ENCODE measurements around the gene THYN1. TPM values are rescaled to one million over a fixed set of nuclear protein-coding genes. Genes with fewer than 3 reads are reported as not detected.
"Not testable (repeated sequence)": the region's sequence is repeated elsewhere in the genome, so short reads cannot be mapped to it uniquely, and the experiment has no call there.

The THYN1 gene
- total RNA-seq, 1 experiment from 2014 or later = 97.0 TPM

DNA sequence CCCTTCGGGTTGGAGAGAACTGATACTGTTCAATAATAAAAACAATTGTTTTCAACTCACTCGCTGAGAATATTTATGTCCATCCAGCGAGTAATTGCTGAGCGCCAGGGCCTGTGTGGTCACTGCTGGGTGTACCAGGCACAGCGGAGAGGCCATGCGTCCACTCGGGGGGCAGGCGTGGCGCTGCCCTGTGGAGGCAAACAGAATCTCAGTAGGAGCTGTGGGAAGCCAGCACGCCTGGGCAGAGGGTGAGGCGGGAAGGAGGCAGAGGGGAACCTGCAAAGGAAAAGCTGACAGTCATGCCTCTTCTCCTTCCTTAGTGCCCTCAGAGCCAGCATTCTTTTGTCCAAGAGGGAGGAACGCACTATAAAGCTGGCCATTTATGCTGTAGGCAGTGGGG lies 34.4 kb upstream of the THYN1 start:
- H3K56ac ChIP-seq (ENCODE audit: insufficient read length, low read depth, low read length) = no peak overlapping the region
- no peak overlapping the region for H3K23ac ChIP-seq (ENCODE audit: insufficient read length, low read depth, low read length)
- H3K27me3 Mint-ChIP-seq (ENCODE audit: low read depth) = no peaks in the 10 kb centered on the region
- TF ChIP-seq CTCF (conservative IDR thresholded peaks at IDR 0.05) = no peak
- WGBS (ENCODE audit: extremely low coverage, insufficient read length, low lambda C conversion rate) = no CpG with 5 or more reads among the region's 12 CpGs
- no peaks in the 10 kb centered on the region for H3K9me3 ChIP-seq (ENCODE audit: control insufficient read depth, low read depth, low read length)
- no peaks in the 10 kb centered on the region for H3K79me1 ChIP-seq (ENCODE audit: insufficient read depth, low read depth, low read length, poor library complexity, severe bottlenecking)
- no peak overlapping the region for H2BK15ac ChIP-seq (ENCODE audit: low read depth, low read length)
- H2BK12ac ChIP-seq (ENCODE audit: insufficient read length, low read depth, low read length) = no peak overlapping the region
- no peak overlapping the region for H4K5ac ChIP-seq (ENCODE audit: insufficient read length, low read depth, low read length)
- no peaks in the 10 kb centered on the region for H3K4me1 ChIP-seq (ENCODE audit: insufficient read depth, low read length)
- H3K79me2 ChIP-seq (ENCODE audit: insufficient read depth, low read length) = no peaks in the 10 kb centered on the region
- no peaks in the 10 kb centered on the region for H3K27me3 ChIP-seq (ENCODE audit: insufficient read depth, low read length)
- peaks cover 24 to 44% (median 37%) of the 10 kb centered on the region in 3 experiments for H3K36me3 Mint-ChIP-seq (ENCODE audit: insufficient read depth in 1 of 3, low read depth in 3 of 3)
- no peaks in the 10 kb centered on the region; a peak in 1 of 5 replicates for H3K9me3 Mint-ChIP-seq
- DNase-seq = no peak
- no peaks in the 10 kb centered on the region for H4K20me1 ChIP-seq (ENCODE audit: control insufficient read depth, insufficient read depth, insufficient read length)
- H3K4me3 Mint-ChIP-seq = no peak overlapping the region
- H2BK20ac ChIP-seq (ENCODE audit: low read depth, low read length, poor library complexity, severe bottlenecking) = no peak overlapping the region
- no peak overlapping the region for H3K4me2 ChIP-seq (ENCODE audit: insufficient read depth, insufficient read length, low read length)
- no peak overlapping the region; the same call in 1 of the 2 replicates for H3K14ac ChIP-seq (ENCODE audit: insufficient read depth, low read length)
- no peak overlapping the region for H3K9ac ChIP-seq (ENCODE audit: extremely low read depth, insufficient read length, low read length)
- H3K18ac ChIP-seq (ENCODE audit: insufficient read length, low read depth, low read length) = no peak overlapping the region
- no peak overlapping the region for H3T11ph ChIP-seq (ENCODE audit: low read length)
- H3K27ac ChIP-seq (ENCODE audit: insufficient read length, low read depth, low read length) = no peak overlapping the region
- no peak overlapping the region for H4K91ac ChIP-seq (ENCODE audit: insufficient read length, low read depth, low read length)
- H2AK5ac ChIP-seq (ENCODE audit: insufficient read length, low read length) = no peak overlapping the region
- H3K23me2 ChIP-seq (ENCODE audit: insufficient read length, low read depth, low read length, poor library complexity, severe bottlenecking) = no peaks in the 10 kb centered on the region
- H3K27ac Mint-ChIP-seq = no peak overlapping the region
- H4K8ac ChIP-seq (replicated peaks; ENCODE audit: insufficient read length, low read depth, low read length) = no peak overlapping the region
- H3K4ac ChIP-seq (ENCODE audit: low read depth, low read length) = no peak overlapping the region
- peaks cover 12 to 14% of the 10 kb centered on the region in 2 experiments for H3K4me1 Mint-ChIP-seq
- H2BK5ac ChIP-seq (ENCODE audit: insufficient read length, low read length) = no peak overlapping the region
- H2AFZ ChIP-seq (ENCODE audit: low read length) = no peak overlapping the region
- H2BK120ac ChIP-seq (ENCODE audit: low read depth, low read length, poor library complexity, severe bottlenecking) = no peak overlapping the region

DNA sequence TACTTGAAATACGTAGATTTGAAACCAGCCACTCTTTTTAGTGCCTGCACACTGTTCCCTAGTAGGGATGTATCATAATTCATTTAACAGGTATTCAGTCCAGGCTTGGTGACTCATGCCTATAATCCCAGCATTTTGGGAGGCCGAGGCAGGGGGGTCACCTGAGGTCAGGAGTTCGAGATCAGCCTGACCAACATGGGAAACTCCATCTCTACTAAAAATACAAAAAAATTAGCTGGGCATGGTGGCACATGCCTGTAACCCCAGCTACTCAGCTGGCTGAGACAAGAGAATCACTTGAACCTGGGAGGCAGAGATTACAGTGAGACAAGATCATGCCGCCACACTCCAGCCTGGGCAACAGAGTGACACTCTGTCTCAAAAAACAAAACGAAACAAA lies 31.2 kb upstream of the THYN1 start:
- not testable (repeated sequence) for H3K27ac Mint-ChIP-seq; H3K9me3 ChIP-seq (ENCODE audit: control insufficient read depth, low read depth, low read length); H2AFZ ChIP-seq (ENCODE audit: low read length); H2BK5ac ChIP-seq (ENCODE audit: insufficient read length, low read length); H3K23me2 ChIP-seq (ENCODE audit: insufficient read length, low read depth, low read length, poor library complexity, severe bottlenecking); H2AK5ac ChIP-seq (ENCODE audit: insufficient read length, low read length); H2BK20ac ChIP-seq (ENCODE audit: low read depth, low read length, poor library complexity, severe bottlenecking); H3T11ph ChIP-seq (ENCODE audit: low read length); H3K18ac ChIP-seq (ENCODE audit: insufficient read length, low read depth, low read length); H3K4me1 Mint-ChIP-seq; H3K79me2 ChIP-seq (ENCODE audit: insufficient read depth, low read length); H2BK15ac ChIP-seq (ENCODE audit: low read depth, low read length); H3K4ac ChIP-seq (ENCODE audit: low read depth, low read length); H3K9me3 Mint-ChIP-seq; H4K5ac ChIP-seq (ENCODE audit: insufficient read length, low read depth, low read length); H3K79me1 ChIP-seq (ENCODE audit: insufficient read depth, low read depth, low read length, poor library complexity, severe bottlenecking); DNase-seq; H3K27ac ChIP-seq (ENCODE audit: insufficient read length, low read depth, low read length); H3K14ac ChIP-seq (ENCODE audit: insufficient read depth, low read length); H4K91ac ChIP-seq (ENCODE audit: insufficient read length, low read depth, low read length); H2BK120ac ChIP-seq (ENCODE audit: low read depth, low read length, poor library complexity, severe bottlenecking); H3K9ac ChIP-seq (ENCODE audit: extremely low read depth, insufficient read length, low read length); H4K8ac ChIP-seq (replicated peaks; ENCODE audit: insufficient read length, low read depth, low read length); H3K56ac ChIP-seq (ENCODE audit: insufficient read length, low read depth, low read length); H3K27me3 ChIP-seq (ENCODE audit: insufficient read depth, low read length); H3K4me1 ChIP-seq (ENCODE audit: insufficient read depth, low read length); H3K4me2 ChIP-seq (ENCODE audit: insufficient read depth, insufficient read length, low read length); H3K23ac ChIP-seq (ENCODE audit: insufficient read length, low read depth, low read length); H2BK12ac ChIP-seq (ENCODE audit: insufficient read length, low read depth, low read length); H3K4me3 Mint-ChIP-seq; H3K27me3 Mint-ChIP-seq (ENCODE audit: low read depth); H4K20me1 ChIP-seq (ENCODE audit: control insufficient read depth, insufficient read depth, insufficient read length)
- H3K36me3 Mint-ChIP-seq (ENCODE audit: insufficient read depth in 1 of 3, low read depth in 3 of 3) = peaks cover 24 to 42% (median 25%) of the 10 kb centered on the region in 3 experiments
- WGBS (ENCODE audit: extremely low coverage, insufficient read length, low lambda C conversion rate) = no CpG with 5 or more reads among the region's 5 CpGs

Measured in H9 (cell line).